HepG2 (cell line): ENCODE data around the gene SAPCD1. TPM values are rescaled to one million over a fixed set of nuclear protein-coding genes. Genes with fewer than 3 reads are reported as not detected.

ENCODE experiments used
- MBNL3 ChIP-seq: fragments of 250-450 bp; sonication (Bioruptor Pico); conservative IDR thresholded peaks from 2 replicates; pipeline ENCODE4 v1.8.0; 2022; ENCODE audit warnings: mild to moderate bottlenecking, inconsistent platforms
- MYC ChIP-seq: sonication (generic); formaldehyde crosslinking; IDR thresholded peaks from 2 replicates; pipeline ENCODE4 v1.9.0; 2021; ENCODE audit warnings: missing genetic modification reagents, borderline replicate concordance
- SIN3B ChIP-seq: fragments of 150-350 bp; IDR thresholded peaks from 2 replicates; pipeline ENCODE4 v1.6.1; 2014; ENCODE audit warnings: low read length
- XRCC5 ChIP-seq: fragments of 200-400 bp; formaldehyde crosslinking; optimal IDR thresholded peaks from 2 replicates; pipeline ENCODE3; 2017; ENCODE audit warnings: mild to moderate bottlenecking, low read length
- ZBTB21 ChIP-seq: sonication (generic); formaldehyde crosslinking; IDR thresholded peaks from 2 replicates; pipeline ENCODE4 v1.4.0; 2020; ENCODE audit warnings: missing genetic modification reagents
- ZFP41 ChIP-seq: sonication (generic); formaldehyde crosslinking; IDR thresholded peaks from 2 replicates; pipeline ENCODE4 v1.4.0; 2020; ENCODE audit warnings: mild to moderate bottlenecking, missing genetic modification reagents, borderline replicate concordance
- ZNF101 ChIP-seq: sonication (generic); formaldehyde crosslinking; IDR thresholded peaks from 2 replicates; pipeline ENCODE4 v1.4.0; 2020; ENCODE audit warnings: mild to moderate bottlenecking, low read depth, missing genetic modification reagents, borderline replicate concordance
- ZNF256 ChIP-seq: sonication (generic); formaldehyde crosslinking; conservative IDR thresholded peaks from 2 replicates; pipeline ENCODE4 v1.4.0; 2020; ENCODE audit warnings: missing genetic modification reagents
- ZNF430 ChIP-seq: sonication (generic); formaldehyde crosslinking; IDR thresholded peaks from 2 replicates; pipeline ENCODE4 v1.9.0; 2021; ENCODE audit warnings: mild to moderate bottlenecking, missing genetic modification reagents
- ZNF543 ChIP-seq: sonication (generic); formaldehyde crosslinking; IDR thresholded peaks from 2 replicates; pipeline ENCODE4 v1.4.0; 2020; ENCODE audit warnings: mild to moderate bottlenecking, missing genetic modification reagents
- ZNF598 ChIP-seq: sonication (generic); formaldehyde crosslinking; IDR thresholded peaks from 2 replicates; pipeline ENCODE4 v1.5.1; 2020; ENCODE audit warnings: mild to moderate bottlenecking, missing genetic modification reagents, borderline replicate concordance
- ZNF7 ChIP-seq: IDR thresholded peaks from 2 replicates; pipeline ENCODE4 v1.6.1; 2016; ENCODE audit warnings: missing biosample characterization, missing genetic modification reagents
- ZNF749 ChIP-seq: sonication (generic); formaldehyde crosslinking; IDR thresholded peaks from 2 replicates; pipeline ENCODE4 v1.8.0; 2022; ENCODE audit warnings: mild to moderate bottlenecking, missing genetic modification reagents, moderate library complexity, borderline replicate concordance
- ZSCAN30 ChIP-seq: sonication (generic); formaldehyde crosslinking; IDR thresholded peaks from 2 replicates; pipeline ENCODE4 v1.5.0; 2020; ENCODE audit warnings: mild to moderate bottlenecking, missing genetic modification reagents
- ZXDC ChIP-seq: sonication (generic); formaldehyde crosslinking; IDR thresholded peaks from 2 replicates; pipeline ENCODE4 v1.5.0; 2020; ENCODE audit warnings: mild to moderate bottlenecking, missing genetic modification reagents
- polyA plus RNA-seq, 8 experiments: library from polyadenylated mRNA; depleted of rRNA in 3 of 8; stranded (reverse) in 7 of 8; unstranded in 1 of 8; fragments of >200 nt; fragmentation: Illumina TruSeq in 4 of 8; extraction: Trizol in 4 of 8; gene quantifications; 2 replicates each; pipeline versions ENCODE4 v1.2.1 to v1.2.3, GENCODE V29; 2011 to 2016; ENCODE audit warnings: low read depth in 4 of 8, missing spikeins in 1 of 8, mixed read lengths in 1 of 8; ENCODE audit not compliant: insufficient read depth in 1 of 8
- total RNA-seq, 5 experiments: library from RNA; depleted of rRNA; stranded (reverse); fragments of >200 nt; fragmentation: Illumina TruSeq; extraction: Trizol; gene quantifications; 2 replicates each; pipeline ENCODE4 v1.2.3, GENCODE V29; 2016; ENCODE audit warnings: low read depth in 1 of 5
- TF ChIP-seq, protein P1 (sequence below): sonication (generic); formaldehyde crosslinking; IDR thresholded peaks from 2 replicates; pipeline ENCODE4 v1.4.0; 2020; ENCODE audit warnings: missing genetic modification reagents
- TF ChIP-seq, protein P2 (sequence below): sonication (generic); formaldehyde crosslinking; IDR thresholded peaks from 2 replicates; pipeline ENCODE4 v1.9.0; 2022; ENCODE audit warnings: low read depth, missing genetic modification reagents
- TF ChIP-seq, protein P3 (sequence below): sonication (generic); formaldehyde crosslinking; IDR thresholded peaks from 2 replicates; pipeline ENCODE4 v1.4.0; 2020; ENCODE audit warnings: mild to moderate bottlenecking, missing genetic modification reagents
- TF ChIP-seq, protein P4 (sequence below): sonication (generic); formaldehyde crosslinking; IDR thresholded peaks from 2 replicates; pipeline ENCODE4 v1.8.0; 2022; ENCODE audit warnings: missing genetic modification reagents, mild to moderate bottlenecking, inconsistent platforms, borderline replicate concordance
- TF ChIP-seq, protein P5 (sequence below): sonication (generic); formaldehyde crosslinking; IDR thresholded peaks from 2 replicates; pipeline ENCODE4 v1.4.0; 2020; ENCODE audit warnings: missing genetic modification reagents

The SAPCD1 gene
- total and polyA plus RNA-seq, 2 of the 13 experiments (the other 11 are each of a cell fraction or from before 2014, with no cell fraction given): 2.5 to 3.9 TPM

GRCh38 chr6:31776989-31777666, 14.7 kb downstream of the SAPCD1 start, which contains the start of gene VWA7 (continued):
- TF ChIP-seq, protein P1, sequence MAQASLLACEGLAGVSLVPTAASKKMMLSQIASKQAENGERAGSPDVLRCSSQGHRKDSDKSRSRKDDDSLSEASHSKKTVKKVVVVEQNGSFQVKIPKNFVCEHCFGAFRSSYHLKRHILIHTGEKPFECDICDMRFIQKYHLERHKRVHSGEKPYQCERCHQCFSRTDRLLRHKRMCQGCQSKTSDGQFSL (CRISPR knock-in tag): peak; percentile 16; the same call in 1 of the 2 replicates
- TF ChIP-seq XRCC5: peak; percentile 42
- TF ChIP-seq ZXDC (CRISPR knock-in tag): no peak
- TF ChIP-seq ZNF430 (CRISPR knock-in tag): 0 out of 2 replicates have a peak, but pooled peaks have one; percentile 72
- TF ChIP-seq MBNL3 (CRISPR knock-in tag): no peak
- TF ChIP-seq, protein P2, sequence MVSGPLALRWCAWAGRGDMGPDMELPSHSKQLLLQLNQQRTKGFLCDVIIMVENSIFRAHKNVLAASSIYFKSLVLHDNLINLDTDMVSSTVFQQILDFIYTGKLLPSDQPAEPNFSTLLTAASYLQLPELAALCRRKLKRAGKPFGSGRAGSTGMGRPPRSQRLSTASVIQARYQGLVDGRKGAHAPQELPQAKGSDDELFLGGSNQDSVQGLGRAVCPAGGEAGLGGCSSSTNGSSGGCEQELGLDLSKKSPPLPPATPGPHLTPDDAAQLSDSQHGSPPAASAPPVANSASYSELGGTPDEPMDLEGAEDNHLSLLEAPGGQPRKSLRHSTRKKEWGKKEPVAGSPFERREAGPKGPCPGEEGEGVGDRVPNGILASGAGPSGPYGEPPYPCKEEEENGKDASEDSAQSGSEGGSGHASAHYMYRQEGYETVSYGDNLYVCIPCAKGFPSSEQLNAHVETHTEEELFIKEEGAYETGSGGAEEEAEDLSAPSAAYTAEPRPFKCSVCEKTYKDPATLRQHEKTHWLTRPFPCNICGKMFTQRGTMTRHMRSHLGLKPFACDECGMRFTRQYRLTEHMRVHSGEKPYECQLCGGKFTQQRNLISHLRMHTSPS (CRISPR knock-in tag): no peak; the same call in 1 of the 2 replicates
- TF ChIP-seq ZNF598 (CRISPR knock-in tag): no peak
- TF ChIP-seq ZNF256 (CRISPR knock-in tag): no peak
- TF ChIP-seq SIN3B: no peak
- no peak for TF ChIP-seq ZFP41 (CRISPR knock-in tag)
- no peak for TF ChIP-seq ZNF101
- TF ChIP-seq, protein P3, sequence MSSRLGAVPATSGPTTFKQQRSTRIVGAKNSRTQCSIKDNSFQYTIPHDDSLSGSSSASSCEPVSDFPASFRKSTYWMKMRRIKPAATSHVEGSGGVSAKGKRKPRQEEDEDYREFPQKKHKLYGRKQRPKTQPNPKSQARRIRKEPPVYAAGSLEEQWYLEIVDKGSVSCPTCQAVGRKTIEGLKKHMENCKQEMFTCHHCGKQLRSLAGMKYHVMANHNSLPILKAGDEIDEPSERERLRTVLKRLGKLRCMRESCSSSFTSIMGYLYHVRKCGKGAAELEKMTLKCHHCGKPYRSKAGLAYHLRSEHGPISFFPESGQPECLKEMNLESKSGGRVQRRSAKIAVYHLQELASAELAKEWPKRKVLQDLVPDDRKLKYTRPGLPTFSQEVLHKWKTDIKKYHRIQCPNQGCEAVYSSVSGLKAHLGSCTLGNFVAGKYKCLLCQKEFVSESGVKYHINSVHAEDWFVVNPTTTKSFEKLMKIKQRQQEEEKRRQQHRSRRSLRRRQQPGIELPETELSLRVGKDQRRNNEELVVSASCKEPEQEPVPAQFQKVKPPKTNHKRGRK: no peak
- no peak for TF ChIP-seq ZNF543 (CRISPR knock-in tag)
- TF ChIP-seq ZNF7 (CRISPR knock-in tag): no peak
- TF ChIP-seq, protein P4, sequence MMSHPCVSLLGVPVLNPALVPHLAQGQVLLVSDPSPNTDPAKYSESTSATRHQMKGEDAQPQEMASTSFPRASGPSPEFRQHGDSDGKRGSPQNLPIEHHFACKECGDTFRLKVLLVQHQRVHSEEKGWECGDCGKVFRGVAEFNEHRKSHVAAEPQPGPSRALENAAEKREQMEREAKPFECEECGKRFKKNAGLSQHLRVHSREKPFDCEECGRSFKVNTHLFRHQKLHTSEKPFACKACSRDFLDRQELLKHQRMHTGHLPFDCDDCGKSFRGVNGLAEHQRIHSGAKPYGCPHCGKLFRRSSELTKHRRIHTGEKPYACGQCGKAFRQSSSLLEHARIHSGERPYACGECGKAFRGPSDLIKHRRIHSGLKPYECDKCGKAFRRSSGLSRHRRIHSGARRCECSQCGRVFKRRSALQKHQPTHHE: no peak
- peak; percentile 91 for TF ChIP-seq ZBTB21 (CRISPR knock-in tag)
- no peak for TF ChIP-seq ZSCAN30
- TF ChIP-seq, protein P5, sequence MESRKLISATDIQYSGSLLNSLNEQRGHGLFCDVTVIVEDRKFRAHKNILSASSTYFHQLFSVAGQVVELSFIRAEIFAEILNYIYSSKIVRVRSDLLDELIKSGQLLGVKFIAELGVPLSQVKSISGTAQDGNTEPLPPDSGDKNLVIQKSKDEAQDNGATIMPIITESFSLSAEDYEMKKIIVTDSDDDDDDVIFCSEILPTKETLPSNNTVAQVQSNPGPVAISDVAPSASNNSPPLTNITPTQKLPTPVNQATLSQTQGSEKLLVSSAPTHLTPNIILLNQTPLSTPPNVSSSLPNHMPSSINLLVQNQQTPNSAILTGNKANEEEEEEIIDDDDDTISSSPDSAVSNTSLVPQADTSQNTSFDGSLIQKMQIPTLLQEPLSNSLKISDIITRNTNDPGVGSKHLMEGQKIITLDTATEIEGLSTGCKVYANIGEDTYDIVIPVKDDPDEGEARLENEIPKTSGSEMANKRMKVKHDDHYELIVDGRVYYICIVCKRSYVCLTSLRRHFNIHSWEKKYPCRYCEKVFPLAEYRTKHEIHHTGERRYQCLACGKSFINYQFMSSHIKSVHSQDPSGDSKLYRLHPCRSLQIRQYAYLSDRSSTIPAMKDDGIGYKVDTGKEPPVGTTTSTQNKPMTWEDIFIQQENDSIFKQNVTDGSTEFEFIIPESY: 0 out of 2 replicates have a peak, but pooled peaks have one; percentile 18
- TF ChIP-seq ZNF749 (CRISPR knock-in tag): no peak
- TF ChIP-seq MYC: peak; percentile 61; the same call in 1 of the 2 replicates
